ENCODE results near the gene GMFB. TPM values are rescaled to one million over a fixed set of nuclear protein-coding genes. Genes with fewer than 3 reads are reported as not detected.

Gene GMFB
- total RNA-seq, 2 donors from 2014 or later = 22.9 to 47.1 TPM

DNA sequence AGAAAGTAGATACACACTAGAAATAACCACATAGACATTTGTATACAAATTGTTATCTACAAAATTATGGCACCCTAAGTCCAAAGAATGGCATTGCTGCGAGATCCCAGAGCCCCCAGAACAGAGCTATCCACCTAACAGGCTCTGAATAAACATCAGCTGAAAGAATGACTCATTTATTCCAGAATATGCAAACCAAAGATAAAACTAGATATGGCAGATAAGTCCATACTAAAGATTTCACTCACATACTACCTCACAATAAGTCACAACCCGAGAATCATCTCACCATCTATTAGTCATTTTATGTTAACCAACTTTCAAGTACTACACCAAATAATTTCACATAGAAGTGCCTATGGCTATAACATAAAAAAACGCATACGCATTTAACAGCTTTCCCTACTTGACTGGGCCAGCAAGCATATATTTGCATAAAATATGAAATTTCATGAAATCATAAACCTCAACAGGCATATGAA, 53.2 kb downstream of the GMFB start:
- Histone ChIP-seq H3K9me3 (no peaks in the 10 kb centered on the region), H3K4me3 (no peak overlapping the region), H3K36me3 (no peaks in the 10 kb centered on the region), H3K27me3 (replicated peaks; ENCODE audit: insufficient read depth) (no peaks in the 10 kb centered on the region), H3K27ac (no peak overlapping the region), H3K4me1 (ENCODE audit: control insufficient read depth in 1 of 2, low read depth in 2 of 2) (peaks cover 4 to 18% of the 10 kb centered on the region in 2 donors)
- TF ChIP-seq, protein P1, sequence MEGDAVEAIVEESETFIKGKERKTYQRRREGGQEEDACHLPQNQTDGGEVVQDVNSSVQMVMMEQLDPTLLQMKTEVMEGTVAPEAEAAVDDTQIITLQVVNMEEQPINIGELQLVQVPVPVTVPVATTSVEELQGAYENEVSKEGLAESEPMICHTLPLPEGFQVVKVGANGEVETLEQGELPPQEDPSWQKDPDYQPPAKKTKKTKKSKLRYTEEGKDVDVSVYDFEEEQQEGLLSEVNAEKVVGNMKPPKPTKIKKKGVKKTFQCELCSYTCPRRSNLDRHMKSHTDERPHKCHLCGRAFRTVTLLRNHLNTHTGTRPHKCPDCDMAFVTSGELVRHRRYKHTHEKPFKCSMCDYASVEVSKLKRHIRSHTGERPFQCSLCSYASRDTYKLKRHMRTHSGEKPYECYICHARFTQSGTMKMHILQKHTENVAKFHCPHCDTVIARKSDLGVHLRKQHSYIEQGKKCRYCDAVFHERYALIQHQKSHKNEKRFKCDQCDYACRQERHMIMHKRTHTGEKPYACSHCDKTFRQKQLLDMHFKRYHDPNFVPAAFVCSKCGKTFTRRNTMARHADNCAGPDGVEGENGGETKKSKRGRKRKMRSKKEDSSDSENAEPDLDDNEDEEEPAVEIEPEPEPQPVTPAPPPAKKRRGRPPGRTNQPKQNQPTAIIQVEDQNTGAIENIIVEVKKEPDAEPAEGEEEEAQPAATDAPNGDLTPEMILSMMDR (IDR thresholded peaks at IDR 0.05) = no peak
- no peak for ATAC-seq (ENCODE audit: insufficient number of reproducible peaks, low FRiP score, low read depth)
- no peak for DNase-seq (ENCODE audit: low spot score)

DNA sequence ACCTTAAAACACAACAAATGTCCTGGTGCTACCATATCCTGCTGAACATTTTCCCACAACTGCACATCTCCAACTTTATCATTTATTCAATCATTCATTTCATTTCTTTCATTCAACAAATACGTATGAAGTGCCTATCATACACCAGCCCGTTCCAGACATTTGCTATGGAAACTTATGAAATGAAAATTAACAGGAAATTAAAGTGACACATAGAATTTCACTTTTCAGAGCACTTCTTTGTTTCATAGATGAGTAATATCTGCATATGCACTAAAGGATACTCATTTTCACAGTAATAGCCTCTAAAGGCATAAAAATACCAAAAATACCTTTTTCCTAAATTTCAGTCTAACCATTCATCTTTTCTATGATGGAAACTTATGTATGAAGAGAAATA, 60.3 kb downstream of the GMFB start:
- ATAC-seq (ENCODE audit: insufficient number of reproducible peaks, low FRiP score, low read depth) (no peak), DNase-seq (ENCODE audit: low spot score) (no peak)
- H3K9me3 ChIP-seq = no peaks in the 10 kb centered on the region
- no peaks in the 10 kb centered on the region for H3K27me3 ChIP-seq (replicated peaks; ENCODE audit: insufficient read depth)
- no peaks in the 10 kb centered on the region for H3K4me1 ChIP-seq (ENCODE audit: control insufficient read depth in 1 of 2, low read depth in 2 of 2)
- TF ChIP-seq, protein P1 (IDR thresholded peaks at IDR 0.05) = no peak
- H3K36me3 ChIP-seq = peaks cover 18% of the 10 kb centered on the region
- no peak overlapping the region for H3K27ac ChIP-seq
- H3K4me3 ChIP-seq = no peak overlapping the region

DNA sequence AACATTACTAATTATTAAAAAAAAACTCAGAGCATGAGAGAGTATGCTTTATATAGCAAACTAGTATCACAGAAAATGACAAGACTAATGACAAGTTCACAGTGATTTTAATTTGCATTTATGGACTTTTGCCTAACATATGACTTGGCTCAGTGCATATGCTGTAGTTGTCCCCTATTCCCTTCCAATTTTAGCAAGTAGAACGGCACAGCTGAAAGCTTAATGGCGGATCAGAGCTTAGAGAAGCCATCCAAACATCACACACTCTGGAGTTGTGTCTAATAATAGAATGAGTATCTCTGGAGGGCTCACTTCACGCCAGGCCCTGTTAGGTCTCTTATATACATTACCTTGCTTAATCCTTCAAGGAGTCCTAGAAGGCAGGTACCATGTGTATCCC, 60.9 kb downstream of the GMFB start:
- Histone ChIP-seq H3K27me3 (replicated peaks; ENCODE audit: insufficient read depth) (no peaks in the 10 kb centered on the region), H3K4me3 (no peak overlapping the region), H3K36me3 (peaks cover 18% of the 10 kb centered on the region), H3K9me3 (no peaks in the 10 kb centered on the region), H3K27ac (no peak overlapping the region), H3K4me1 (ENCODE audit: control insufficient read depth in 1 of 2, low read depth in 2 of 2) (no peaks in the 10 kb centered on the region)
- DNase-seq (ENCODE audit: low spot score) = no peak
- TF ChIP-seq, protein P1 (IDR thresholded peaks at IDR 0.05) = no peak
- no peak for ATAC-seq (ENCODE audit: insufficient number of reproducible peaks, low FRiP score, low read depth)

DNA sequence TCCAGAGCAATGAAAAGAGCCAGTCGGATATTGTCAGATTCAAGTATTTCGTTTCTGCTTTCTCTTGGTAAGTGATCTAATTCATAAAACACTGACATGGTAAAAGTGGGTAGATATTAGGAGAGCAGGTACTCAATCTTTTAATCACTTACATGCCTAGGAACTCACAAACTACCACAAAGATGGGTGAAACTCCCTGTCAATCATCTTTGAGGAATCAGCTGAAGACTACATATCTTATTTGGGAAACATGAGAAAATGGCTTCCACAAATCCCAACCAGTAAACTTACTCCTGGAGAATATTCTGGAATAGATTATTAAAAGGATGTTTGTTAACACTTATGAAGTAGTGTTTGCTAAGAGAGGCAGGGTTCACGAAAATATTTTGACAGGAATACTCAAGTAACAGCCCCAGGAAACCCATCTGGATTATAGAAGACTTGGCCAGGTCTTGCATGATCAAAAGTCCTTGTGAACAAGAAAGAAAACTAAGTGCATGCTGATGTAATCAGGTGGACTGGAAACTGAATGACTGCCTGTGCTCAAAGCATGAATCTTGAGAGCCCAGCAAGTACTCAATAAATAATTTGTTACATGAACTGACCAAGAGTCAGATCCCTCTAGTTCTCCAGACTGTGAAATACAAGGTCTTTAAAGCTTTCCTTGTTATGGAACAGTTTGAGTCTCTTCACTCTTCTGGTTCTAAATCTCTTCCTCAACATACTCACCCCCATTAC, 63.1 kb downstream of the GMFB start:
- Histone ChIP-seq H3K27me3 (replicated peaks; ENCODE audit: insufficient read depth) (no peaks in the 10 kb centered on the region), H3K4me3 (no peak overlapping the region), H3K9me3 (no peaks in the 10 kb centered on the region), H3K36me3 (peaks cover 18% of the 10 kb centered on the region), H3K27ac (no peak overlapping the region), H3K4me1 (ENCODE audit: control insufficient read depth in 1 of 2, low read depth in 2 of 2) (no peaks in the 10 kb centered on the region)
- DNase-seq (ENCODE audit: low spot score) = no peak
- TF ChIP-seq, protein P1 (IDR thresholded peaks at IDR 0.05) = no peak
- ATAC-seq (ENCODE audit: insufficient number of reproducible peaks, low FRiP score, low read depth) = no peak

DNA sequence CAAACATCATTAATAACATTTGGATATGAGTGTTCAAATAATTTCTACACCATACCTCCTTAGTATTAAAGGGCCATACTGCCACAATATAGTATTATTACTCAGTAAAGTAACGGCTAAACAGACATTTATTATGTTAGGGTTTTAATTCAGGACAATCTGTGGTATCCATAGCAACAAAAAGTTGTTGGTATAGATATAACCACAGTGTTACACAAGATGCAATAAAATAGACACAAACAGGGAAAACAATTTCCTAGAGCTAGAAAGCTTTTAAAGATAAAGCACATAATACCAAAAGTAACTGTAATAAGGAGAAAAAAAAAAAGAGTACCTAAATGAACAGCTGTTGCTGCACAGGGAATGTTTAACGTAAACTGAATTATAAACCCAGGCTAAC, 63.7 kb downstream of the GMFB start:
- no peaks in the 10 kb centered on the region for H3K9me3 ChIP-seq
- H3K36me3 ChIP-seq = peaks cover 18% of the 10 kb centered on the region

More for the DNA sequence above, 63.7 kb downstream of the GMFB start:
- TF ChIP-seq, protein P1 (IDR thresholded peaks at IDR 0.05) = no peak
- Histone ChIP-seq H3K27me3 (replicated peaks; ENCODE audit: insufficient read depth) (no peaks in the 10 kb centered on the region), H3K4me1 (ENCODE audit: control insufficient read depth in 1 of 2, low read depth in 2 of 2) (no peaks in the 10 kb centered on the region), H3K27ac (no peak overlapping the region), H3K4me3 (no peak overlapping the region)
- ATAC-seq (ENCODE audit: insufficient number of reproducible peaks, low FRiP score, low read depth) (no peak), DNase-seq (ENCODE audit: low spot score) (no peak)

Other genes starting within 250 kb of the GMFB start
- gene CDKN3, start 92.0 kb downstream of the GMFB start, total RNA-seq = 10 to 100 TPM in 1 of 2 donors, 1 to 10 TPM in 1; 3.5 to 13.5 TPM
- gene CNIH1, start 47.6 kb downstream of the GMFB start, total RNA-seq = 100 to 1,000 TPM; 128 to 142 TPM
- gene CGRRF1, start 20.9 kb upstream of the GMFB start, total RNA-seq = 10 to 100 TPM; 15.2 to 42.2 TPM
- gene SAMD4A, start 78.1 kb upstream of the GMFB start, total RNA-seq = 100 to 1,000 TPM; 142 to 172 TPM

All from thoracic aorta (tissue), 2 donors.